ENCODE results near the gene KRT86.

- no peak for TF ChIP-seq ZNF274 (IDR thresholded peaks at IDR 0.05; ENCODE audit: low read depth, low read length)
- TF ChIP-seq YY1 (IDR thresholded peaks at IDR 0.05; ENCODE audit: insufficient read depth, insufficient read length): no peak
These were observed 17.3 kb upstream of the KRT86 start for GRCh38 chr12:52257074-52257551.

Measured in NT2/D1 (cell line).